ENCODE data around the gene GALT. TPM values are rescaled to one million over a fixed set of nuclear protein-coding genes. Genes with fewer than 3 reads are reported as not detected.

The GALT gene
- total and polyA plus RNA-seq, 2 donors from 2014 or later, result 49.2 to 83.7 TPM

GRCh38 chr9:34647084-34647403, 569 bp downstream of the GALT start:
- H3K4me1 ChIP-seq (ENCODE audit: control insufficient read depth in 2 of 3, insufficient read depth in 2 of 3, low read depth in 1 of 3, low read length in 3 of 3), result peaks cover 10 to 39% (median 29%) of the 10 kb centered on the region in 3 donors
- peak overlapping the region; percentile 71 to 87 (median 87) for H3K4me3 ChIP-seq (ENCODE audit: low read length in 3 of 3)
- peak overlapping the region; percentile 66 to 88 for H3K27ac ChIP-seq (ENCODE audit: low read depth in 2 of 2, low read length in 2 of 2)
- DNase-seq, result no peak
- H3K9me3 ChIP-seq (ENCODE audit: control insufficient read depth in 2 of 3, insufficient read depth in 1 of 3, low read length in 3 of 3), result no peaks in the 10 kb centered on the region
- H3K9ac ChIP-seq (ENCODE audit: low read length in 3 of 3), result peak overlapping the region; percentile 77 to 96 (median 86)
- no peaks in the 10 kb centered on the region for H3K27me3 ChIP-seq (ENCODE audit: control insufficient read depth, insufficient read depth, low read length)
- FAIRE-seq, result no peak
- intact Hi-C loops (cut with DNase I), result no loop called here
- H3K36me3 ChIP-seq (ENCODE audit: control insufficient read depth in 2 of 3, insufficient read depth in 3 of 3, low read length in 3 of 3), result peaks cover 4 to 18% (median 5%) of the 10 kb centered on the region in 3 donors
- TF ChIP-seq, protein P1, sequence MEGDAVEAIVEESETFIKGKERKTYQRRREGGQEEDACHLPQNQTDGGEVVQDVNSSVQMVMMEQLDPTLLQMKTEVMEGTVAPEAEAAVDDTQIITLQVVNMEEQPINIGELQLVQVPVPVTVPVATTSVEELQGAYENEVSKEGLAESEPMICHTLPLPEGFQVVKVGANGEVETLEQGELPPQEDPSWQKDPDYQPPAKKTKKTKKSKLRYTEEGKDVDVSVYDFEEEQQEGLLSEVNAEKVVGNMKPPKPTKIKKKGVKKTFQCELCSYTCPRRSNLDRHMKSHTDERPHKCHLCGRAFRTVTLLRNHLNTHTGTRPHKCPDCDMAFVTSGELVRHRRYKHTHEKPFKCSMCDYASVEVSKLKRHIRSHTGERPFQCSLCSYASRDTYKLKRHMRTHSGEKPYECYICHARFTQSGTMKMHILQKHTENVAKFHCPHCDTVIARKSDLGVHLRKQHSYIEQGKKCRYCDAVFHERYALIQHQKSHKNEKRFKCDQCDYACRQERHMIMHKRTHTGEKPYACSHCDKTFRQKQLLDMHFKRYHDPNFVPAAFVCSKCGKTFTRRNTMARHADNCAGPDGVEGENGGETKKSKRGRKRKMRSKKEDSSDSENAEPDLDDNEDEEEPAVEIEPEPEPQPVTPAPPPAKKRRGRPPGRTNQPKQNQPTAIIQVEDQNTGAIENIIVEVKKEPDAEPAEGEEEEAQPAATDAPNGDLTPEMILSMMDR (IDR thresholded peaks at IDR 0.05; ENCODE audit: borderline replicate concordance, extremely low read depth, insufficient read depth), result no peak

DNA sequence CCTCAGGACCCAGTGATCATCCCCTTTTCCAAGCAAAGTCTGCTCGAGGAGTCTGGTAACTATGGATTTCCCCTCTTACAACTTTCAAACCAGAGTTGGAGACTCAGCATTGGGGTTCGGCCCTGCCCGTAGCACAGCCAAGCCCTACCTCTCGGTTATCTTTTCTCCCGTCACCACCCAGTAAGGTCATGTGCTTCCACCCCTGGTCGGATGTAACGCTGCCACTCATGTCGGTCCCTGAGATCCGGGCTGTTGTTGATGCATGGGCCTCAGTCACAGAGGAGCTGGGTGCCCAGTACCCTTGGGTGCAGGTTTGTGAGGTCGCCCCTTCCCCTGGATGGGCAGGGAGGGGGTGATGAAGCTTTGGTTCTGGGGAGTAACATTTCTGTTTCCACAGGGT, 1.2 kb downstream of the GALT start:
- peaks cover 16 to 43% (median 35%) of the 10 kb centered on the region in 3 donors for H3K4me1 ChIP-seq (ENCODE audit: control insufficient read depth in 2 of 3, insufficient read depth in 2 of 3, low read depth in 1 of 3, low read length in 3 of 3)
- no peak for DNase-seq
- no peak for FAIRE-seq
- H3K9me3 ChIP-seq (ENCODE audit: control insufficient read depth in 2 of 3, insufficient read depth in 1 of 3, low read length in 3 of 3), result no peaks in the 10 kb centered on the region
- H3K27me3 ChIP-seq (ENCODE audit: control insufficient read depth, insufficient read depth, low read length), result no peaks in the 10 kb centered on the region
- TF ChIP-seq, protein P1 (IDR thresholded peaks at IDR 0.05; ENCODE audit: borderline replicate concordance, extremely low read depth, insufficient read depth), result no peak
- peak overlapping the region; percentile 71 to 87 (median 87) for H3K4me3 ChIP-seq (ENCODE audit: low read length in 3 of 3)
- H3K27ac ChIP-seq (ENCODE audit: low read depth in 2 of 2, low read length in 2 of 2), result no peak overlapping the region
- peaks cover 4 to 18% (median 5%) of the 10 kb centered on the region in 3 donors for H3K36me3 ChIP-seq (ENCODE audit: control insufficient read depth in 2 of 3, insufficient read depth in 3 of 3, low read length in 3 of 3)
- intact Hi-C loops (cut with DNase I), result no loop called here
- H3K9ac ChIP-seq (ENCODE audit: low read length in 3 of 3), result peak overlapping the region; percentile 77 to 96 (median 86)

DNA sequence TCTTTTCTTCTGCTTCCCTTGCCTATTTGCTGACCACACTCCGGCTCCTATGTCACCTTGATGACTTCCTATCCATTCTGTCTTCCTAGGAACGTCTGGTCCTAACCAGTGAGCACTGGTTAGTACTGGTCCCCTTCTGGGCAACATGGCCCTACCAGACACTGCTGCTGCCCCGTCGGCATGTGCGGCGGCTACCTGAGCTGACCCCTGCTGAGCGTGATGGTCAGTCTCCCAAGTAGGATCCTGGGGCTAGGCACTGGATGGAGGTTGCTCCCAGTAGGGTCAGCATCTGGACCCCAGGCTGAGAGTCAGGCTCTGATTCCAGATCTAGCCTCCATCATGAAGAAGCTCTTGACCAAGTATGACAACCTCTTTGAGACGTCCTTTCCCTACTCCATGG, 2.2 kb downstream of the GALT start:
- H3K27ac ChIP-seq (ENCODE audit: low read depth in 2 of 2, low read length in 2 of 2), result no peak overlapping the region
- intact Hi-C loops (cut with DNase I), result no loop called here
- H3K4me3 ChIP-seq (ENCODE audit: low read length in 3 of 3), result no peak overlapping the region
- H3K9me3 ChIP-seq (ENCODE audit: control insufficient read depth in 2 of 3, insufficient read depth in 1 of 3, low read length in 3 of 3), result no peaks in the 10 kb centered on the region
- peaks cover 23 to 52% (median 44%) of the 10 kb centered on the region in 3 donors for H3K4me1 ChIP-seq (ENCODE audit: control insufficient read depth in 2 of 3, insufficient read depth in 2 of 3, low read depth in 1 of 3, low read length in 3 of 3)
- FAIRE-seq (no peak), DNase-seq (no peak)
- TF ChIP-seq, protein P1 (IDR thresholded peaks at IDR 0.05; ENCODE audit: borderline replicate concordance, extremely low read depth, insufficient read depth), result no peak
- H3K27me3 ChIP-seq (ENCODE audit: control insufficient read depth, insufficient read depth, low read length), result no peaks in the 10 kb centered on the region
- H3K9ac ChIP-seq (ENCODE audit: low read length in 3 of 3), result no peak overlapping the region
- peaks cover 4 to 18% (median 5%) of the 10 kb centered on the region in 3 donors for H3K36me3 ChIP-seq (ENCODE audit: control insufficient read depth in 2 of 3, insufficient read depth in 3 of 3, low read length in 3 of 3)

- Histone ChIP-seq H3K9me3 (ENCODE audit: control insufficient read depth in 2 of 3, insufficient read depth in 1 of 3, low read length in 3 of 3) (no peaks in the 10 kb centered on the region), H3K4me3 (ENCODE audit: low read length in 3 of 3) (no peak overlapping the region), H3K4me1 (ENCODE audit: control insufficient read depth in 2 of 3, insufficient read depth in 2 of 3, low read depth in 1 of 3, low read length in 3 of 3) (peaks cover 23 to 49% (median 43%) of the 10 kb centered on the region in 3 donors), H3K36me3 (ENCODE audit: control insufficient read depth in 2 of 3, insufficient read depth in 3 of 3, low read length in 3 of 3) (peaks cover 4 to 18% (median 5%) of the 10 kb centered on the region in 3 donors), H3K27ac (ENCODE audit: low read depth in 2 of 2, low read length in 2 of 2) (no peak overlapping the region), H3K27me3 (ENCODE audit: control insufficient read depth, insufficient read depth, low read length) (no peaks in the 10 kb centered on the region), H3K9ac (ENCODE audit: low read length in 3 of 3) (peak overlapping the region in 1 of 3 donors; percentile 63)
- intact Hi-C loops (cut with DNase I), result no loop called here
- TF ChIP-seq, protein P1 (IDR thresholded peaks at IDR 0.05; ENCODE audit: borderline replicate concordance, extremely low read depth, insufficient read depth), result no peak
- DNase-seq, result no peak
- FAIRE-seq, result no peak
These were observed 4.3 kb downstream of the GALT start for GRCh38 chr9:34650816-34651215.

Data from kidney (tissue), 14 donors.